Ishikawa (cell line): ENCODE results near the gene CLCNKB.

Experiments
- EP300 ChIP-seq: IDR thresholded peaks from 2 replicates; pipeline ENCODE4 v1.6.1; 2012; ENCODE audit warnings: borderline replicate concordance
- NFIC ChIP-seq: IDR thresholded peaks from 2 replicates; pipeline ENCODE4 v1.6.1; 2012
- YY1 ChIP-seq: IDR thresholded peaks from 2 replicates; pipeline ENCODE4 v1.6.1; 2012; ENCODE audit warnings: low read depth

DNA sequence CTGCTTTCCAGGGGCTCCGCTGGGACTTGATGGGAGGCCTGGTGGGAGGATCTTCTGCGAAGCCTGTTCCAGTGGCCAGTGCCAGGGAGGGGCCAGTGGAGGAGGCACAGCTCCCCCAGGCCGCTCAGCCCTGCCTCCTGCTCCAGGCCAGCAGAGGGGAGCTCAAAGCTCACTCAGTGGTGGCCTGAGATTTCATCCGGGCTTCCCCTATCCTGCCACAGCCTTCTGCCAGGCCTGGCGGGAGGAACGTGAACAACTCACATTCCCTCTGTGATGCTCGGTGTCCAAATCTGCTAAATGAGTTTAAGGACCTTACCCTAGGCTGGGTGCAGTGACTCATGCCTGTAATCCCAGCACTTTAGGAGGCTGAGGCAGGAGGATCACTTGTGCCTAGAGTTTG is 3.3 kb downstream of the CLCNKB start:
- TF ChIP-seq EP300 (no peak), YY1 (no peak), NFIC (no peak)
